22Rv1 (cell line): ENCODE data around the gene PGR.

Source experiments
- CTCF ChIP-seq: fragments of 450-650 bp; IDR thresholded peaks from 2 replicates; pipeline ENCODE4 v1.5.1; 2017; ENCODE audit warnings: mild to moderate bottlenecking
- ZFX ChIP-seq: fragments of 450-650 bp; IDR thresholded peaks from 2 replicates; pipeline ENCODE4 v1.6.1; 2017; ENCODE audit warnings: antibody characterized with exemption, borderline replicate concordance

DNA sequence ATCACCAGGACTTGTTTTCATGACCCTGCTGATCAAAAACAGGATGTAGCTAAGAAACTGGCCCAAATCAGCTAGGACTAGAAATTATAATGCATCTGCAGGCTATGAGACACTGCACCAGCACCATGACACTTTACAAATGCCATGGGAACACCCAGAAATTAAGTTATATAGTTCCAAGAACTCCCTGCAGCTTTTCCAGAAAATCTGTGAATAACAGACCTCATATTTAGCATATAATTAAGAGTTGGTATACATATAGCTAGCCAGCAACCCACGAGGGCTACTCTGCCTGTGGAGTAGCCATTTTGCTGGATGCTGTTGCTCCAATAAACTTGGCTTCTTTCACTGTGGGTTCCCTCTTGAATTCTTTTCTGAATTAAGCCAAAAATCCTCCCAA lies 101.0 kb downstream of the PGR start:
- no peak for TF ChIP-seq CTCF
- TF ChIP-seq ZFX = no peak
